ENCODE measurements around the gene CNOT1.

Gene CNOT1

GRCh38 chr16:58481931-58482330 is 147.7 kb downstream of the CNOT1 start:
- no peak for DNase-seq (ENCODE audit: low read depth)

- no peak for DNase-seq (ENCODE audit: low read depth)
Observed at GRCh38 chr16:58481226-58481869, 148.3 kb downstream of the CNOT1 start.

GRCh38 chr16:58478427-58478826 is 151.2 kb downstream of the CNOT1 start:
- DNase-seq (ENCODE audit: low read depth): no peak

GRCh38 chr16:58476791-58477190 is 152.8 kb downstream of the CNOT1 start:
- DNase-seq (ENCODE audit: low read depth): no peak

GRCh38 chr16:58475091-58475619 is 154.5 kb downstream of the CNOT1 start:
- DNase-seq (ENCODE audit: low read depth): no peak

GRCh38 chr16:58474296-58474695 is 155.3 kb downstream of the CNOT1 start:
- DNase-seq (ENCODE audit: low read depth): no peak

- no peak for DNase-seq (ENCODE audit: low read depth)
Observed at GRCh38 chr16:58472827-58473226, 156.8 kb downstream of the CNOT1 start.

- no peak for DNase-seq (ENCODE audit: low read depth)
Observed at GRCh38 chr16:58472266-58472665, 157.4 kb downstream of the CNOT1 start.

- DNase-seq (ENCODE audit: low read depth): no peak
Observed at GRCh38 chr16:58471209-58471975, 158.2 kb downstream of the CNOT1 start.
